CD4-positive, alpha-beta memory T cell (primary cell): ENCODE results near the gene KDM2A. TPM values are rescaled to one million over a fixed set of nuclear protein-coding genes. Genes with fewer than 3 reads are reported as not detected.
"Not testable (repeated sequence)": the region's sequence is repeated elsewhere in the genome, so short reads cannot be mapped to it uniquely, and the experiment has no call there.

Source experiments
- CTCF ChIA-PET: fragments of 350-600 bp; sonication (Branson Sonifier 250); formaldehyde crosslinking; loops from one replicate; lab custom pipeline; 2021; ENCODE audit warnings: inconsistent platforms; ENCODE audit not compliant: partially characterized antibody; lab: Charles Lee
- POLR2A ChIA-PET: fragments of 350-600 bp; sonication (Branson Sonifier 250); formaldehyde crosslinking; loops from one replicate; lab custom pipeline; 2021; ENCODE audit not compliant: partially characterized antibody; lab: Charles Lee
- DNase-seq, 5 donors: peaks; one replicate each; pipeline versions ENCODE4 v3.0.0 to v3.0.0-alpha.2; 2020 to 2022; ENCODE audit warnings: mixed read lengths in 1 of 5
- H3K27ac ChIP-seq: one replicate; pipeline ENCODE4 v1.7.0; 2013; ENCODE audit warnings: low read depth, low read length
- H3K27me3 ChIP-seq: 2 replicates; pipeline ENCODE4 v1.7.0; 2013; ENCODE audit warnings: mild to moderate bottlenecking, low read length, moderate library complexity; ENCODE audit not compliant: insufficient read depth
- H3K36me3 ChIP-seq: 2 replicates; pipeline ENCODE4 v1.7.0; 2013; ENCODE audit warnings: mild to moderate bottlenecking, low read length, moderate library complexity; ENCODE audit not compliant: insufficient read depth
- H3K4me1 ChIP-seq: 2 replicates; pipeline ENCODE4 v1.7.0; 2013; ENCODE audit warnings: mild to moderate bottlenecking, low read length, moderate library complexity; ENCODE audit not compliant: insufficient read depth
- H3K4me3 ChIP-seq, 2 donors: one replicate each; pipeline ENCODE4 v1.7.0; 2013; ENCODE audit warnings: low read length in 2 of 2, mild to moderate bottlenecking in 1 of 2
- H3K9me3 ChIP-seq, 2 donors: one replicate each; pipeline ENCODE4 v1.7.0; 2013; ENCODE audit warnings: low read length in 2 of 2, control low read depth in 1 of 2; ENCODE audit not compliant: control insufficient read depth in 1 of 2
- H3K27ac Mint-ChIP-seq, 7 donors: one replicate each; pipeline ENCODE4 v1.8.0; 2020 to 2021; ENCODE audit warnings: mixed read lengths in 7 of 7, mild to moderate bottlenecking in 6 of 7, inconsistent platforms in 3 of 7, moderate library complexity in 3 of 7
- H3K27me3 Mint-ChIP-seq, 2 donors: one replicate each; pipeline ENCODE4 v1.8.0; 2020 to 2021; ENCODE audit warnings: mixed read lengths in 2 of 2
- H3K36me3 Mint-ChIP-seq, 2 donors: one replicate each; pipeline ENCODE4 v1.8.0; 2020 to 2021; ENCODE audit warnings: mixed read lengths in 2 of 2, inconsistent platforms in 1 of 2, mild to moderate bottlenecking in 1 of 2
- H3K4me1 Mint-ChIP-seq, 4 donors: one replicate each; pipeline ENCODE4 v1.8.0; 2020 to 2021; ENCODE audit warnings: mixed read lengths in 4 of 4, mild to moderate bottlenecking in 1 of 4
- H3K4me3 Mint-ChIP-seq, 8 donors: one replicate each; pipeline ENCODE4 v1.8.0; 2020 to 2021; ENCODE audit warnings: mixed read lengths in 8 of 8, mild to moderate bottlenecking in 7 of 8, moderate library complexity in 6 of 8, inconsistent platforms in 3 of 8
- H3K9me3 Mint-ChIP-seq, 8 donors: one replicate each; pipeline ENCODE4 v1.8.0; 2020 to 2021; ENCODE audit warnings: mixed read lengths in 8 of 8, mild to moderate bottlenecking in 5 of 8, inconsistent platforms in 3 of 8, moderate library complexity in 1 of 8
- intact Hi-C: fragments of 100-400 bp; cut with micrococcal nuclease; formaldehyde crosslinking; loops from one replicate; pipeline ENCODE4 v1.15.1; 2023
- polyA plus RNA-seq, 2 donors: library from polyadenylated mRNA; unstranded; fragments of 300-500 nt; fragmentation: Illumina TruSeq; gene quantifications; one replicate each; pipeline ENCODE4 v1.2.3, GENCODE V29; 2021
- total RNA-seq, 2 experiments: library from RNA; stranded (reverse); gene quantifications; one replicate each; pipeline ENCODE4 v1.2.3, GENCODE V29; 2021

KDM2A gene
- total and polyA plus RNA-seq, 4 experiments from 2014 or later = 14.0 to 200 (median 105) TPM

DNA sequence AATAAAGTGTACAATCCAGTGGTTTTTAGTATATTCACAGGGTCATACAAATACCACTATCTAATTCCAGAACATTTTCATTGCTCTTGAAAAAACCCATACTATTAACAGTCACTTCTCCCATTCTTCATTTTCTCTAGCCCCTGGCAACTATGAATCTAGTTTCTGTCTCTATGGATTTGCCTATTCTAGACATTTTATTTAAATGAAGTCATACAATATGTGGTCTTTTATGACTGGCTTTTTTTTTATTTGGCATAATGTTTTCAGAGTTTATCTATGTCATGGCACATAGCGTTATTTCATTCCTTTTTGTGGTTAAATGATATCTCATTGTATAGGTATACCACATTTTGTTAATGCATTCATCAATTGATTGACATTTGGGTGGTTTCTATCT is 59.4 kb downstream of the KDM2A start:
- H3K4me1 Mint-ChIP-seq = peaks cover 16 to 28% (median 22%) of the 10 kb centered on the region in 4 donors
- H3K4me1 ChIP-seq = peaks cover 8% of the 10 kb centered on the region
- no peak overlapping the region for H3K4me3 ChIP-seq
- no peak overlapping the region for H3K4me3 Mint-ChIP-seq
- DNase-seq = no peak
- H3K36me3 Mint-ChIP-seq = peaks cover 11 to 49% of the 10 kb centered on the region in 2 donors
- no peaks in the 10 kb centered on the region for H3K27me3 Mint-ChIP-seq
- H3K27me3 ChIP-seq = no peaks in the 10 kb centered on the region
- CTCF ChIA-PET = no interaction called here
- no peaks in the 10 kb centered on the region for H3K9me3 ChIP-seq
- H3K27ac ChIP-seq = no peak overlapping the region
- intact Hi-C loops = no loop called here
- H3K36me3 ChIP-seq = peaks cover 29% of the 10 kb centered on the region
- no peaks in the 10 kb centered on the region for H3K9me3 Mint-ChIP-seq
- H3K27ac Mint-ChIP-seq = peak overlapping the region in 1 of 7 donors; percentile 36
- POLR2A ChIA-PET = no interaction called here

DNA sequence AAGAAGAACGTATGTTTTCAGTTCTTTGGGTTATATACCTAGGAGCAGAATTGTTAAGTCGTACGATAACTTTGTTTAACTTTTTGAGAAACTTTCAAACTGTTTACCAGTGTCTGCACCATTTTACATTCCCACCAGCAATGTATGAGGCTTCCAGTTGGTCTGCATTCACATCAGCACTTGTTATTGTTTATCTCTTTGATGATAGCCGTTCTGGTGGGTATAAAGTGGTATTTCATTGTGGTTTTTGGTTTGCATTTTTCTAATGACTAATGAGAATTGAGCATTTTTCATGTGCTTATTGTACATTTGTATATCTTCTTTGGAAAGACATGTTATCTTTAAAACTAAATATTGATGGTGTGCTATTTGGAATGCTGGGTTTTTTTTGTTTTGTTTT is 59.8 kb downstream of the KDM2A start:
- Mint-ChIP-seq H3K4me1 (peaks cover 16 to 28% (median 22%) of the 10 kb centered on the region in 4 donors), H3K9me3 (no peaks in the 10 kb centered on the region), H3K27ac (peak overlapping the region in 1 of 7 donors; percentile 12), H3K36me3 (peaks cover 11 to 52% of the 10 kb centered on the region in 2 donors), H3K27me3 (no peaks in the 10 kb centered on the region), H3K4me3 (no peak overlapping the region)
- H3K4me3 ChIP-seq = no peak overlapping the region
- intact Hi-C loops = no loop called here
- no peaks in the 10 kb centered on the region for H3K27me3 ChIP-seq
- peaks cover 8% of the 10 kb centered on the region for H3K4me1 ChIP-seq
- POLR2A ChIA-PET = no interaction called here
- no peak for DNase-seq
- H3K9me3 ChIP-seq = no peaks in the 10 kb centered on the region
- CTCF ChIA-PET = no interaction called here
- no peak overlapping the region for H3K27ac ChIP-seq
- peaks cover 30% of the 10 kb centered on the region for H3K36me3 ChIP-seq

DNA sequence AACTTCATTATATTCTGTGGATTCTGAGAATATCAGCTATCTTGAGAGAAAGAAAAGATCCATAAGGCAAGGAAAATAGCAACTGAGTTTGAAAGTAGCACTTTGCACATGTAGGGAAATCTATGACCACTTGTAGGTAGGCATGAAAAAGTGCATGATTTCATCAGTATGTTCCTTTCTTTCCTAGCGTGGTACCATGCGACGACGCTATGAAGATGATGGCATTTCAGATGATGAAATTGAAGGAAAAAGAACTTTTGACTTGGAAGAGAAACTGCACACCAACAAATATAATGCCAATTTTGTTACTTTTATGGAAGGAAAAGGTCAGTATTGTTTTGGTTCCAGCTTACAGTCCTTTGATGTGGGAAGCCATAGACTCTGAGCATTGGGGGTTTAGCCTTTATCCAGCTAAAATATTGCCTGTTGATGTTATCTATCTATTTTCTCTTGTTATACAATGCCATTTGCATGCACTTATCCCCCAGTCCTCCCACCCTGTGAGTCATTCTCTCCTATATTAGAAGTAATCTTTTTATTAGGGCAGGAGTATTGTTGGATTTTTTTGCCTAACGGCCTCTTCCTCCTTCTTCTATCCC is 60.9 kb downstream of the KDM2A start:
- CTCF ChIA-PET = no interaction called here

DNA sequence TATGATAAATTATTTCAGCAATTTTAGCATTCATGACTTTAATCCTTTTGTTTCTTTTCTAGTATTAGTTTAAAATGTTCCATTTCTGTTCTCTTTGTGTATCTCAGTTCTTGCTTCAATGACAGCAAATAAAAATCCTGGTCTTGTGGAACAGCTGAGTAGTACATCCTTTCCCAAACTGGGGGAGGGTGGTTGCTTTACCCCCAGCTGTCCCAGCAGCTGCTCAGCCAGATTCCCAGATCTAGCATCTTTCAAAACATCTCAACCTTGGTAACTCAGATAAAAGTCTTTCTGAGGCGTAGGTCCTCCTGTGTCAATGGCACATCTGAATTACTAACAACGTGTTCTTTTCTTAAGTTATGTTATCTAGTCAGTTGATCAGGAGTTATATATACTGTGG is 75.0 kb downstream of the KDM2A start:
- DNase-seq = no peak
- no peaks in the 10 kb centered on the region for H3K27me3 ChIP-seq
- Mint-ChIP-seq H3K4me3 (no peak overlapping the region), H3K9me3 (no peaks in the 10 kb centered on the region), H3K27ac (no peak overlapping the region), H3K36me3 (peaks cover 11 to 21% of the 10 kb centered on the region in 2 donors), H3K27me3 (no peaks in the 10 kb centered on the region), H3K4me1 (peaks cover 3 to 11% (median 7%) of the 10 kb centered on the region in 4 donors)
- H3K4me1 ChIP-seq = no peaks in the 10 kb centered on the region
- ChIA-PET POLR2A (no interaction called here), CTCF (no interaction called here)
- no peaks in the 10 kb centered on the region for H3K9me3 ChIP-seq
- peaks cover under 1% of the 10 kb centered on the region for H3K36me3 ChIP-seq
- H3K27ac ChIP-seq = no peak overlapping the region
- no peak overlapping the region for H3K4me3 ChIP-seq
- intact Hi-C loops = no loop called here

More for the DNA sequence above, 60.9 kb downstream of the KDM2A start:
- H3K36me3 ChIP-seq = peaks cover 30% of the 10 kb centered on the region
- Mint-ChIP-seq H3K27me3 (no peaks in the 10 kb centered on the region), H3K36me3 (peaks cover 16 to 52% of the 10 kb centered on the region in 2 donors), H3K4me1 (peaks cover 11 to 21% (median 17%) of the 10 kb centered on the region in 4 donors), H3K9me3 (no peaks in the 10 kb centered on the region), H3K4me3 (no peak overlapping the region), H3K27ac (no peak overlapping the region)
- POLR2A ChIA-PET = no interaction called here
- no peak overlapping the region for H3K27ac ChIP-seq
- no peaks in the 10 kb centered on the region for H3K9me3 ChIP-seq
- H3K4me1 ChIP-seq = peaks cover 4% of the 10 kb centered on the region
- no peaks in the 10 kb centered on the region for H3K27me3 ChIP-seq
- DNase-seq = no peak
- no peak overlapping the region for H3K4me3 ChIP-seq
- intact Hi-C loops = no loop called here

DNA sequence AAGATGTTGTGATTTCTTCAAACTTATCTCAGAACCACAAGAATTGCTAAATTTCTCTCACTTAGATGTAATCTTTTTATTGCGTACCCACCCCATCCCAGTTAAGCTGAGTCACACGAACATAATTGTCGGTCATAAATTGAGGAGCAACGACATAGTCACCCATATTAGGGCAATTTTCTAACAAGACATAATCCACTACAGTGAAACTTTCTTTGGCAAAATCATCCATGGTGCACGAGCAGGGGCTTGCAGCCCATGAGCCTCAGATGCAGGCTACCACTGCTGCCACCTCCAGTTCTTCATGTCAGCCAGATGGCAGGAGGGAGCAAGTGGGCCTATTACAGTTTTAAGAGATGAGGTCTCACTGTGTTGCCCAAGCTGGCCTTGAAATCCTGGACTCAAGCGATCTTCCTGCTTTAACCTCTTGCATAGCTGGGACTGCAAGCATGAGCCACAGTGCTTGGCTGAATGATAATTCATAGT is 77.0 kb downstream of the KDM2A start:
- CTCF ChIA-PET = interaction anchor here (0.5 to 1.6 kb wide), 3 partner anchors 13 to 973 kb away, joined by 3 to 4 read pairs (median 4); no protein-coding TSS in a partner anchor
- intact Hi-C loops = no loop called here
- Histone ChIP-seq H3K27me3 (no peaks in the 10 kb centered on the region), H3K36me3 (peaks cover 10% of the 10 kb centered on the region), H3K4me3 (no peak overlapping the region), H3K9me3 (no peaks in the 10 kb centered on the region), H3K4me1 (no peaks in the 10 kb centered on the region), H3K27ac (no peak overlapping the region)
- Mint-ChIP-seq H3K4me1 (peaks cover 0 to 8% (median under 1%) of the 10 kb centered on the region in 4 donors), H3K9me3 (no peaks in the 10 kb centered on the region), H3K27me3 (no peaks in the 10 kb centered on the region), H3K27ac (peak overlapping the region in 1 of 7 donors; percentile 55), H3K36me3 (peaks cover 7 to 29% of the 10 kb centered on the region in 2 donors), H3K4me3 (no peak overlapping the region)
- POLR2A ChIA-PET = interaction anchor here (0.6 kb wide), 1 partner anchor 37 kb away, joined by 3 read pairs; no protein-coding TSS in a partner anchor
- no peak for DNase-seq

DNA sequence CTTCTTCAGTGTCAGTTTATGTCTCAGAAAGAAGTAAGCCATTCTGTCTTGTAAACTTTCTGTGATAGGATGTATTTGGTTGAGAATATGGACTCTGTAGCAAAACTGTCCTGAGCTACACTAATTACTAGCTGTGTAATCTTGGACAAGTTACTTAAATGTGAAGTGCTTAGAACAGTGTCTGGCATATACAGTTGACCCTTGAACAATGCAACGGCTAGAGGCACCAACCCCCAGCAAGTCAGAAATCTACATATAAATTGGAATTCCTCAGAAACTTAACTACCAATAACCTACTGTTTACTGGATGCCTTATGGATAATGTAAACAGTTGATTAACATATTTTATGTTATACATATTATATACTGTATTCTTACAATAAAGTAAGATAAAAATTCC is 78.5 kb downstream of the KDM2A start:
- H3K4me1 Mint-ChIP-seq = peaks cover 0 to 11% (median 2%) of the 10 kb centered on the region in 4 donors
- POLR2A ChIA-PET = no interaction called here
- H3K36me3 Mint-ChIP-seq = peaks cover 12 to 31% of the 10 kb centered on the region in 2 donors

DNA sequence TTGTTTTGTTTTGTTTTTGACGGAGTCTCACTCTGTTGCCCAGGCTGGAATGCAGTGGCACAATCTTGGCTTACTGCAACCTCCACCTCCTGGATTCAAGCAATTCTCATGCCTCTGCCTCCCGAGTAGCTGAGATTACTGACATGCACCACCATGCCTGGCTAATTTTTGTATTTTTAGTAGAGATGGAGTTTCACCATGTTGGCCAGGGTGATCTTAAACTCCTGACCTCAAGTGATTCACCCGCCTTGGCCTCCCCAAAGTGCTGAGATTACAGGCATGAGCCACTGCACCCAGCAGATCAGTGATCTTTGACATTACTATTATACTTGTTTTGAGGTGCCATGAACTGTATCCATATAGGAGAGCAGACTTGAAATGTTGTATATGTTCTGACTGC is 79.7 kb downstream of the KDM2A start:
- H3K27me3 Mint-ChIP-seq, intact Hi-C loops, H3K4me1 ChIP-seq, H3K9me3 Mint-ChIP-seq, DNase-seq, POLR2A ChIA-PET, H3K4me3 Mint-ChIP-seq, H3K36me3 ChIP-seq, H3K27me3 ChIP-seq, H3K27ac ChIP-seq, CTCF ChIA-PET, H3K4me3 ChIP-seq, H3K9me3 ChIP-seq: not testable (repeated sequence)
- H3K27ac Mint-ChIP-seq = peak overlapping the region in 1 of 7 donors; percentile 3
- H3K4me1 Mint-ChIP-seq = peaks cover 0 to 11% (median 2%) of the 10 kb centered on the region in 4 donors
- H3K36me3 Mint-ChIP-seq = peaks cover 12 to 31% of the 10 kb centered on the region in 2 donors

More for the DNA sequence above, 78.5 kb downstream of the KDM2A start:
- Mint-ChIP-seq H3K27me3 (no peaks in the 10 kb centered on the region), H3K27ac (peak overlapping the region in 3 of 7 donors; percentile 18 to 47 (median 21)), H3K9me3 (no peaks in the 10 kb centered on the region), H3K4me3 (no peak overlapping the region)
- peaks cover 10% of the 10 kb centered on the region for H3K36me3 ChIP-seq
- no peaks in the 10 kb centered on the region for H3K27me3 ChIP-seq
- CTCF ChIA-PET = interaction anchor here (0.7 kb wide), 1 partner anchor 241 kb away, joined by 3 read pairs; no protein-coding TSS in a partner anchor
- intact Hi-C loops = no loop called here
- no peaks in the 10 kb centered on the region for H3K9me3 ChIP-seq
- H3K4me3 ChIP-seq = no peak overlapping the region
- DNase-seq = no peak
- no peaks in the 10 kb centered on the region for H3K4me1 ChIP-seq
- no peak overlapping the region for H3K27ac ChIP-seq
